Fibroblast of lung (primary cell): ENCODE measurements around the gene SCFD2.
"Not testable (repeated sequence)": the region's sequence is repeated elsewhere in the genome, so short reads cannot be mapped to it uniquely, and the experiment has no call there.

Experiments
- CTCF ChIP-seq, 2 donors: IDR thresholded peaks in 1 of 2; conservative IDR thresholded peaks in 1 of 2; 1 replicate in 1 of 2; 2 replicates in 1 of 2; pipeline ENCODE4 v1.5.1; 2011 to 2012; ENCODE audit warnings: low read length in 2 of 2, control low read depth in 1 of 2, inconsistent platforms in 1 of 2, low read depth in 1 of 2, mild to moderate bottlenecking in 1 of 2
- EZH2 ChIP-seq: IDR thresholded peaks from 2 replicates; pipeline ENCODE4 v1.5.1; 2012; ENCODE audit warnings: low read length, control low read depth, mild to moderate bottlenecking; ENCODE audit errors: missing control alignments

- TF ChIP-seq EZH2; CTCF (conservative IDR thresholded peaks at IDR 0.05 in 1 of 2, IDR thresholded peaks at IDR 0.05 in 1 of 2; ENCODE audit: low read depth in 1 of 2, low read length in 2 of 2): not testable (repeated sequence)
Measured at GRCh38 chr4:53334916-53335315, 30.9 kb downstream of the SCFD2 start.
